AG09309 (cell line): ENCODE data around the gene GVQW3.

Experiments
- DNase-seq: peaks from one replicate; pipeline ENCODE4 v3.0.0-alpha.2; 2010; ENCODE audit warnings: low read depth
- H3K4me3 ChIP-seq: 2 replicates; pipeline ENCODE4 v1.5.1; 2011; ENCODE audit warnings: mild to moderate bottlenecking, low read depth, low read length, moderate library complexity; ENCODE audit not compliant: control insufficient read depth
- CTCF ChIP-seq: IDR thresholded peaks from 2 replicates; pipeline ENCODE4 v1.5.1; 2011; ENCODE audit warnings: mild to moderate bottlenecking, low read depth, low read length, inconsistent platforms; ENCODE audit not compliant: insufficient read depth, control insufficient read depth; ENCODE audit errors: missing control alignments

The GVQW3 gene

GRCh38 chr11:76380977-76381719 lies at the start of gene GVQW3, which contains the start of gene THAP12:
TSS of gene GVQW3 (plus strand) at chr11:76381323. CDS start at chr11:76381829, 506 bp downstream.
TSS of gene THAP12 (minus strand) at chr11:76381132. CDS start at chr11:76380836, 296 bp downstream.
- peak; percentile 84 for DNase-seq
- peak within 1 kb of the TSS; percentile 91 for H3K4me3 ChIP-seq
- no peak for TF ChIP-seq CTCF

GRCh38 chr11:76334826-76335389 lies 46.2 kb upstream of the GVQW3 start:
- TF ChIP-seq CTCF = no peak
- H3K4me3 ChIP-seq = no peak overlapping the region
- no peak for DNase-seq

- DNase-seq = no peak
- H3K4me3 ChIP-seq = no peak overlapping the region
- no peak for TF ChIP-seq CTCF
Observed at GRCh38 chr11:76335842-76336241, 45.3 kb upstream of the GVQW3 start.

- H3K4me3 ChIP-seq = no peak overlapping the region
- TF ChIP-seq CTCF = no peak
- DNase-seq = no peak
Observed at GRCh38 chr11:76336597-76336996, 44.5 kb upstream of the GVQW3 start.

- H3K4me3 ChIP-seq = no peak overlapping the region
- no peak for TF ChIP-seq CTCF
- DNase-seq = no peak
Observed at GRCh38 chr11:76337469-76337868, 43.7 kb upstream of the GVQW3 start.

GRCh38 chr11:76337923-76338322 lies 43.2 kb upstream of the GVQW3 start:
- TF ChIP-seq CTCF = no peak
- H3K4me3 ChIP-seq = no peak overlapping the region
- DNase-seq = no peak

GRCh38 chr11:76339221-76339620 lies 41.9 kb upstream of the GVQW3 start:
- H3K4me3 ChIP-seq = no peak overlapping the region
- no peak for TF ChIP-seq CTCF
- DNase-seq = peak; percentile 8
